ENCODE results near the gene ARGLU1. TPM values are rescaled to one million over a fixed set of nuclear protein-coding genes. Genes with fewer than 3 reads are reported as not detected.
"Not testable (repeated sequence)": the region's sequence is repeated elsewhere in the genome, so short reads cannot be mapped to it uniquely, and the experiment has no call there.

Gene ARGLU1, protein sequence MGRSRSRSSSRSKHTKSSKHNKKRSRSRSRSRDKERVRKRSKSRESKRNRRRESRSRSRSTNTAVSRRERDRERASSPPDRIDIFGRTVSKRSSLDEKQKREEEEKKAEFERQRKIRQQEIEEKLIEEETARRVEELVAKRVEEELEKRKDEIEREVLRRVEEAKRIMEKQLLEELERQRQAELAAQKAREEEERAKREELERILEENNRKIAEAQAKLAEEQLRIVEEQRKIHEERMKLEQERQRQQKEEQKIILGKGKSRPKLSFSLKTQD
- total RNA-seq, result 10 to 100 TPM; 70.0 to 80.8 TPM
- long read RNA-seq, full-length matches to known transcripts, result 64 of 92 reads
- long read RNA-seq, partial matches to known transcripts, result 23 of 92 reads
- long read RNA-seq, other reads (novel, unspliced or antisense), result 5 of 92 reads

GRCh38 chr13:106567474-106568298, at the start of gene ARGLU1:
TSS of gene ARGLU1 (minus strand) at chr13:106568137. CDS start at chr13:106567919, 218 bp downstream.
- intact Hi-C loops (cut with DNase I, micrococcal nuclease), result no loop called here
- ATAC-seq (peak; percentile 90), DNase-seq (peak; percentile 90 to 97)

GRCh38 chr13:106617561-106617960, 49.6 kb upstream of the ARGLU1 start:
- ATAC-seq (no peak), DNase-seq (no peak)
- intact Hi-C loops (cut with DNase I, micrococcal nuclease), result no loop called here

- ATAC-seq, result no peak
- intact Hi-C loops (cut with DNase I, micrococcal nuclease), result no loop called here
- DNase-seq, result no peak
Observed at GRCh38 chr13:106616729-106617128, 48.8 kb upstream of the ARGLU1 start.

GRCh38 chr13:106614874-106615273, 46.9 kb upstream of the ARGLU1 start:
- no peak for ATAC-seq
- no peak for DNase-seq
- intact Hi-C loops (cut with DNase I, micrococcal nuclease), result no loop called here

- DNase-seq, result peak; percentile 46 to 64
- peak; percentile 43 for ATAC-seq
- intact Hi-C loops (cut with DNase I, micrococcal nuclease), result no loop called here
Observed at GRCh38 chr13:106612688-106613087, 44.8 kb upstream of the ARGLU1 start.

GRCh38 chr13:106610486-106610885, 42.5 kb upstream of the ARGLU1 start:
- ATAC-seq, result no peak
- no peak for DNase-seq
- intact Hi-C loops (cut with DNase I, micrococcal nuclease), result no loop called here

DNA sequence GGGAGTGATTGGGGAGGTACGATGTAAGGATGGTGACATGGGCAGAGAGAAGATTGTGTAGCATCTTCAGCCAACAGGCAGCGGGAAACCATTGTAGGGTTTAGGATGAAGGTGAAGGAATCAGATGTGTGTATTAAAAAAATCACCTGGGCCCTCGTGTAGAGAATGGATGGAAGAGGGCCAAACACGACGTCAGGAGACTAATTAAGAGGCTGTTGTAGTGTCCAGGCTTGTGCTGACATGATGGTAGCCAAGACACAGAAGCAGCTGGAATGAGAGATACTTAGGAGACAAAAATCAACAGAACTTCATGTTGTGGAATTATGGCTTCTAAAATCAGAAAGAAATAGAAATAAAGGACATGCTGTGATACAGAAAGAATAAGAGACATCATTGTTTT, 41.2 kb upstream of the ARGLU1 start:
- no peak for DNase-seq
- intact Hi-C loops (cut with DNase I, micrococcal nuclease), result no loop called here
- ATAC-seq, result no peak

GRCh38 chr13:106603546-106603945, 35.6 kb upstream of the ARGLU1 start:
- intact Hi-C loops (cut with DNase I, micrococcal nuclease), result no loop called here
- DNase-seq, result no peak
- ATAC-seq, result peak; percentile 84

- ATAC-seq (peak; percentile 80), DNase-seq (peak; percentile 21 to 39)
- intact Hi-C loops (cut with DNase I, micrococcal nuclease), result no loop called here
Observed at GRCh38 chr13:106602178-106602577, 34.2 kb upstream of the ARGLU1 start.

GRCh38 chr13:106601489-106601888, 33.6 kb upstream of the ARGLU1 start:
- no peak for ATAC-seq
- no peak for DNase-seq
- intact Hi-C loops (cut with DNase I, micrococcal nuclease), result no loop called here

DNA sequence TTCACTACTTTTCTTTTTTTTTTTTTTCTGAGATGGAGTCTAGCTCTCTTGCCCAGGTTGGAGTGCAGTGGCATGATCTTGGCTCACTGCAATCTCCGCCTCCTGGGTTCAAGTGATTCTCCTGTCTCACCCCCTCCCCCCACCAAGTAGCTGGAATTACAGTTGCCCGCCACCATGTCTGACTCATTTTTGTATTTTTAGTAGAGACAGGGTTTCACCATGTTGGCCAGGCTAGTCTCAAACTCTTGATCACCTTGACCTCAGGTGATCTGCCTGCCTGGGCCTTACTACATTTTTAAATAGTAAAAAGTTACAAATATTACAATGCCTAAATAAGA, 32.8 kb upstream of the ARGLU1 start:
- ATAC-seq; intact Hi-C loops (cut with DNase I, micrococcal nuclease): not testable (repeated sequence)

GRCh38 chr13:106599875-106600797, 32.2 kb upstream of the ARGLU1 start:
- ATAC-seq (peak; percentile 49), DNase-seq (no peak)
- intact Hi-C loops (cut with DNase I, micrococcal nuclease), result no loop called here

More for the DNA sequence above, 32.8 kb upstream of the ARGLU1 start:
- DNase-seq, result not testable (repeated sequence)

DNA sequence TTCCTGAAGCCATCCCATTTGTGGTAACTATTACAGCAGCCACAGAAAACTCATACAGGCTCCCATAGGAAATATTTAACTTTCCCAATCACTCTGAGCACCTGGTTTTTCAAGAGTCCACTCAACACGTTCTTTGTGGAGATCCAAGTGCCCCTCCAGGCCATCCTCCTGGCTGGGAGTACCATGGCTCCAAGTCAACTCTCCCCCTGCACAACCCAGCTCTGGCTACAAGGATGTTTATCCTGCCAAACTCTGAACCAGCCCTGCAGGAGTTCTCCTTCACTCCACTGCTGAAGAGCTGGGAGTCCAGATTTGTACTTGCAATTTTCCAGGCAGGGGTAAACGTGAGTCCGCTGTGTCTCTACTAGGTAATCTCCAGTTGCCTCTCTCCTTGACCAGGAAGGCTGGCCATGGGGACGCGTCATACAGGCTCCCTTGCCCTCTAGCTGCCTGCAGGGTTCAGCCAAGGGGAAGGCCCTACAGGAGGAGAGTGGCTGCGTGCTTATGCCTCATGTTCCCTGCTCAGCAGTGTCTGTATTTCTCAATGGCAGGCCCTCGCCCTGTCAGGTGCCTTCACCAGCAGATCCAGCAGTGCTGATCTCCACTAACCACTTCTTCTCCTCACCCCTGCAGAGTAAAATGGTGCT, 29.9 kb upstream of the ARGLU1 start:
- DNase-seq (no peak), ATAC-seq (no peak)
- intact Hi-C loops (cut with DNase I, micrococcal nuclease), result no loop called here

DNA sequence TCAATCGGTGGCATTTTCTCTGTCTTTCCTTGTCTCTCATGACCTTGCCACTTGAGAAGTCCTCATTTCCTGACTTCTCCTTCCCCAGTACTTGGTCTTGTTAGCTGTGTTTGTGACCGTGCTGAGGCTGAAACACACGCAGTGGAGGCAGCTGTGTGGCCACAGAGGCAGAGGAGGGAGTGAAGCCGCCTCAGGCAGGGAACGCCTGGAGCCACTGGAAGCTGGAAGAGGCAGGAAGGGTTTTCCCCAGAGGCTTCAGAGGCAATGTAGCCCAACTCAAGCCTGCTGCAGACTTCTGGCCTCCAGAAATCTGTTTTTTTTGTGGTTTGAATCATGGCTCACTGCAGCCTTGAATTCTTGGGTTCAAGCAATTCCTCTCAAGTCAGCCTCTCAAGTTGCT, 29.2 kb upstream of the ARGLU1 start:
- ATAC-seq, result no peak
- intact Hi-C loops (cut with DNase I, micrococcal nuclease), result no loop called here
- no peak for DNase-seq

- DNase-seq (no peak), ATAC-seq (no peak)
- intact Hi-C loops (cut with DNase I, micrococcal nuclease), result no loop called here
Observed at GRCh38 chr13:106596275-106596937, 28.5 kb upstream of the ARGLU1 start.

- intact Hi-C loops (cut with DNase I, micrococcal nuclease), result no loop called here
- ATAC-seq (no peak), DNase-seq (no peak)
Observed at GRCh38 chr13:106595625-106596024, 27.7 kb upstream of the ARGLU1 start.

DNA sequence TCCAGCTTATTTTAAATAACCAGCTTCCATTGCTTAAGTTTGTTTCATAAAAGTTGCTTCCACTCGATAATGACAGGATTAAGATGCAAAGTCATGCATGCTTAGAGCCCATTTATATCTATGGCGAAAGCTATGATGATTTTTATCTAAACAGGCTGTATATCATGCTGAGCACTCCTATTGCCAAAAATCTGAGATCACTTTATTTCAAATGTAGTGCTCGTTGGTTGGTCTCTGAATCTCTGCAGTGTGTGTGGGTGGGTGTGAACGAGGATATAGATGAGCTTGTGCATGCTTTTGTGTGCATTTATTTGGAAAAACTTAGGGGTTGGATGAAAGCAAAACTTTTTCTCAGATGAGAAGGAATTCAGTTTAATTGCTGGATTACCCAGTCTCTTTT, 27.0 kb upstream of the ARGLU1 start:
- DNase-seq, result no peak
- intact Hi-C loops (cut with DNase I, micrococcal nuclease), result no loop called here
- no peak for ATAC-seq

GRCh38 chr13:106593132-106593531, 25.2 kb upstream of the ARGLU1 start:
- DNase-seq, result no peak
- ATAC-seq, result no peak
- intact Hi-C loops (cut with DNase I, micrococcal nuclease), result no loop called here
